WTC11 (cell line): ENCODE data around the gene DNASE1L3.

Experiments
- SMAD4 ChIP-seq: sonication (generic); formaldehyde crosslinking; IDR thresholded peaks from 2 replicates; pipeline ENCODE4 v1.8.0; 2022; ENCODE audit warnings: mild to moderate bottlenecking, missing genetic modification reagents
- SP1 ChIP-seq: sonication (generic); formaldehyde crosslinking; conservative IDR thresholded peaks from 2 replicates; pipeline ENCODE4 v1.8.1; 2022; ENCODE audit warnings: missing genetic modification reagents
- TF ChIP-seq, protein P1 (sequence below): fragments of 200-600 bp; IDR thresholded peaks from 2 replicates; pipeline ENCODE4 v1.8.0; 2022; ENCODE audit warnings: antibody characterized with exemption
- TF ChIP-seq, protein P2 (sequence below): sonication (generic); formaldehyde crosslinking; IDR thresholded peaks from 2 replicates; pipeline ENCODE4 v1.8.1; 2023; ENCODE audit warnings: mild to moderate bottlenecking, missing genetic modification reagents

DNA sequence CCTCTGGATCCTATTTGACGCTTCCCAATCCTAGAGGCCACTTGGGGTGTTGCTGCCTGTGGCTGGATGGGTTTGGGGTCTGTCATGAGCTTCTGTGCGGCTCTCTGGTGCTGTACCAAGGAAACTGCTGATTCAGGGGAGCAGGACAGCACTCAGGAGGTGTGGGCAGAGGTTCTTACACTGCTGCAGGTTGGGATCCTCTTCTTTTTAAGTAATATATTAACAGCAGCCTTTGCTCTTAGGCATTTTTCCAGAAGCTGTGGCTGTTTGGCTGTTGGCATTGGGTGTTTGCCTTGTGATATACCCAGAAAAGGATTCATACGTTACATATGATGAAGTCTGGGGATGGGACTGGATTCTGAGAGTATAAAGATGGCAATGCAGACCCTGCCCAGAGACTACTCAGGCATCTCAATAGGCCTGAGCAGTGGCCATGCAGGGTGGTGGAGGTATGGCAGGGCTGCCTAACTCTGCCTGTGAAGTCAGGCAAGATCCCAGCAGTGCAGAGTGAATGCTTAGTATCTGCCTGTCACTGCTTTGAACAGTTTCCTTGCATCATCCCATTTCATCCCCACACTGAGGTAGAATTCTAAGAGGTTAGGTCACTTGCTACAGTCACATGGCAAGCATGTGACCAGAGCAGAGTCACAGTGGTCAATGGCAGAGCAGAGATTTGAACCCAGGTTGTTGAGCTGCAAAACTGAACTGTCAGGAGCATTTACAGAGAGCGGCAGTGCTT, 30.7 kb upstream of the DNASE1L3 start:
- TF ChIP-seq SMAD4 (CRISPR knock-in tag) (no peak), SP1 (CRISPR knock-in tag) (no peak)
- TF ChIP-seq, protein P1, sequence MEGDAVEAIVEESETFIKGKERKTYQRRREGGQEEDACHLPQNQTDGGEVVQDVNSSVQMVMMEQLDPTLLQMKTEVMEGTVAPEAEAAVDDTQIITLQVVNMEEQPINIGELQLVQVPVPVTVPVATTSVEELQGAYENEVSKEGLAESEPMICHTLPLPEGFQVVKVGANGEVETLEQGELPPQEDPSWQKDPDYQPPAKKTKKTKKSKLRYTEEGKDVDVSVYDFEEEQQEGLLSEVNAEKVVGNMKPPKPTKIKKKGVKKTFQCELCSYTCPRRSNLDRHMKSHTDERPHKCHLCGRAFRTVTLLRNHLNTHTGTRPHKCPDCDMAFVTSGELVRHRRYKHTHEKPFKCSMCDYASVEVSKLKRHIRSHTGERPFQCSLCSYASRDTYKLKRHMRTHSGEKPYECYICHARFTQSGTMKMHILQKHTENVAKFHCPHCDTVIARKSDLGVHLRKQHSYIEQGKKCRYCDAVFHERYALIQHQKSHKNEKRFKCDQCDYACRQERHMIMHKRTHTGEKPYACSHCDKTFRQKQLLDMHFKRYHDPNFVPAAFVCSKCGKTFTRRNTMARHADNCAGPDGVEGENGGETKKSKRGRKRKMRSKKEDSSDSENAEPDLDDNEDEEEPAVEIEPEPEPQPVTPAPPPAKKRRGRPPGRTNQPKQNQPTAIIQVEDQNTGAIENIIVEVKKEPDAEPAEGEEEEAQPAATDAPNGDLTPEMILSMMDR, result no peak
- TF ChIP-seq, protein P2, sequence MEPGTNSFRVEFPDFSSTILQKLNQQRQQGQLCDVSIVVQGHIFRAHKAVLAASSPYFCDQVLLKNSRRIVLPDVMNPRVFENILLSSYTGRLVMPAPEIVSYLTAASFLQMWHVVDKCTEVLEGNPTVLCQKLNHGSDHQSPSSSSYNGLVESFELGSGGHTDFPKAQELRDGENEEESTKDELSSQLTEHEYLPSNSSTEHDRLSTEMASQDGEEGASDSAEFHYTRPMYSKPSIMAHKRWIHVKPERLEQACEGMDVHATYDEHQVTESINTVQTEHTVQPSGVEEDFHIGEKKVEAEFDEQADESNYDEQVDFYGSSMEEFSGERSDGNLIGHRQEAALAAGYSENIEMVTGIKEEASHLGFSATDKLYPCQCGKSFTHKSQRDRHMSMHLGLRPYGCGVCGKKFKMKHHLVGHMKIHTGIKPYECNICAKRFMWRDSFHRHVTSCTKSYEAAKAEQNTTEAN (CRISPR knock-in tag), result no peak
